Prostate gland (tissue), 2 donors: Measurements from ENCODE around the gene TBCCD1. TPM values are rescaled to one million over a fixed set of nuclear protein-coding genes. Genes with fewer than 3 reads are reported as not detected.

ENCODE experiments used
- DNase-seq: peaks from one replicate; pipeline ENCODE4 v3.0.0-alpha.2; 2019; ENCODE audit warnings: low spot score
- H3K27ac ChIP-seq, 2 donors: fragments of 200-600 bp; sonication (generic); 2 replicates each; pipeline ENCODE4 v1.5.1; 2017 to 2019
- H3K27me3 ChIP-seq: fragments of 200-600 bp; sonication (generic); replicated peaks from 2 replicates; pipeline ENCODE4 v1.5.1; 2019; ENCODE audit not compliant: insufficient read depth
- H3K36me3 ChIP-seq, 2 donors: fragments of 200-600 bp; sonication (generic); 1 replicate in 1 of 2; 2 replicates in 1 of 2; pipeline versions ENCODE4 v1.5.1 to v1.8.1; 2017 to 2019
- H3K4me1 ChIP-seq: fragments of 200-600 bp; sonication (generic); replicated peaks from 2 replicates; pipeline ENCODE4 v1.5.1; 2019
- H3K4me3 ChIP-seq, 2 donors: fragments of 200-600 bp; sonication (generic); 2 replicates each; pipeline ENCODE4 v1.5.1; 2017 to 2019
- H3K9me3 ChIP-seq: fragments of 200-600 bp; sonication (generic); 2 replicates; pipeline ENCODE4 v1.5.1; 2017
- POLR2A ChIP-seq: fragments of 450-650 bp; IDR thresholded peaks from one replicate; pipeline ENCODE4 v1.6.1; 2016; ENCODE audit warnings: antibody characterized with exemption, mild to moderate bottlenecking
- POLR2AphosphoS5 ChIP-seq: sonication (generic); formaldehyde crosslinking; IDR thresholded peaks from one replicate; pipeline ENCODE4 v1.6.1; 2017; ENCODE audit warnings: antibody characterized with exemption
- WGBS: methylation state at CpG from one replicate; pipeline ENCODE4 v1.1.5; 2018; 5-methylcytosine and 5-hydroxymethylcytosine counted together
- intact Hi-C: fragments of 100-400 bp; cut with DNase I; formaldehyde crosslinking; loops from one replicate; pipeline ENCODE4 v1.14.2; 2022
- total RNA-seq, 2 donors: library from RNA; depleted of rRNA; stranded (reverse); fragments of >200 nt; gene quantifications; one replicate each; pipeline ENCODE4 v1.1.0, GENCODE V29; 2016
- TF ChIP-seq, protein P1 (sequence below), 4 experiments: fragments of 200-600 bp in 2 of 4; fragments of 450-650 bp in 2 of 4; sonication (generic) in 2 of 4; IDR thresholded peaks; 1 replicate in 3 of 4; 2 replicates in 1 of 4; pipeline ENCODE4 v1.5.1; 2016 to 2019; ENCODE audit warnings: antibody characterized with exemption in 4 of 4, mild to moderate bottlenecking in 2 of 4, moderate library complexity in 2 of 4

The TBCCD1 gene
- total RNA-seq, 2 donors from 2014 or later, result 10.4 to 26.0 TPM

DNA sequence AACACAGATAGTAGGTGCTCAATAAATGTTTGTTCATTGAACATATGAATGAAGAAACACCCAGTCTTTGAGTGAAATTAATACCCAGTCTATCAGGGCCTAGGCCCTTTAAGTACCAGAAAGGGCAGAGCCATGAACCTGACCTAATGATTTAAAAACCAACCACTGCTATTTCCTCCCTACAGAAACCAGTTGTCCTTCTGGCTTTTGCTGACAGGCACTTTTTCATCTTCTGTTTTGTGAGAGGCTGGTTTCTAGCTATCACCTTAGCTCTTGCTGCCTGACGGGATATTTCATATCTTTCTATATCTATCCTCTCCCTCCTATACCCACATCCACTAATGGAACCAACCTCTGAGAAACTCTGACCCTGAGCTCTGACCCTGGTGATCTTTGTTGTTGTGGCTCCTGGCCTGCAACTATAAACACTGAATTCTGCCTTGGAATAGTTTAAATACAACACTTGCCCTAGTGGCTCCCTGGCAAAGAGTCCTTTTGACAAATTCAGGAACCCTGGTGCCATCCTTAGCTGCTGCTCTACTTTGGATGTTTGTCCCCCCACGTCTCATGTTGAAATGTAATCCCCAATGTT lies 41.6 kb upstream of the TBCCD1 start:
- H3K4me3 ChIP-seq, result no peak overlapping the region
- no peaks in the 10 kb centered on the region for H3K9me3 ChIP-seq
- intact Hi-C loops, result no loop called here
- no peaks in the 10 kb centered on the region for H3K4me1 ChIP-seq
- no peak for DNase-seq
- 94% methylated on average over 2 of the region's 2 CpGs for WGBS
- no peaks in the 10 kb centered on the region for H3K27me3 ChIP-seq
- H3K27ac ChIP-seq, result no peak overlapping the region
- no peaks in the 10 kb centered on the region for H3K36me3 ChIP-seq
- TF ChIP-seq POLR2A (no peak), POLR2AphosphoS5 (no peak)
- TF ChIP-seq, protein P1, sequence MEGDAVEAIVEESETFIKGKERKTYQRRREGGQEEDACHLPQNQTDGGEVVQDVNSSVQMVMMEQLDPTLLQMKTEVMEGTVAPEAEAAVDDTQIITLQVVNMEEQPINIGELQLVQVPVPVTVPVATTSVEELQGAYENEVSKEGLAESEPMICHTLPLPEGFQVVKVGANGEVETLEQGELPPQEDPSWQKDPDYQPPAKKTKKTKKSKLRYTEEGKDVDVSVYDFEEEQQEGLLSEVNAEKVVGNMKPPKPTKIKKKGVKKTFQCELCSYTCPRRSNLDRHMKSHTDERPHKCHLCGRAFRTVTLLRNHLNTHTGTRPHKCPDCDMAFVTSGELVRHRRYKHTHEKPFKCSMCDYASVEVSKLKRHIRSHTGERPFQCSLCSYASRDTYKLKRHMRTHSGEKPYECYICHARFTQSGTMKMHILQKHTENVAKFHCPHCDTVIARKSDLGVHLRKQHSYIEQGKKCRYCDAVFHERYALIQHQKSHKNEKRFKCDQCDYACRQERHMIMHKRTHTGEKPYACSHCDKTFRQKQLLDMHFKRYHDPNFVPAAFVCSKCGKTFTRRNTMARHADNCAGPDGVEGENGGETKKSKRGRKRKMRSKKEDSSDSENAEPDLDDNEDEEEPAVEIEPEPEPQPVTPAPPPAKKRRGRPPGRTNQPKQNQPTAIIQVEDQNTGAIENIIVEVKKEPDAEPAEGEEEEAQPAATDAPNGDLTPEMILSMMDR (IDR thresholded peaks at IDR 0.05), result no peak

DNA sequence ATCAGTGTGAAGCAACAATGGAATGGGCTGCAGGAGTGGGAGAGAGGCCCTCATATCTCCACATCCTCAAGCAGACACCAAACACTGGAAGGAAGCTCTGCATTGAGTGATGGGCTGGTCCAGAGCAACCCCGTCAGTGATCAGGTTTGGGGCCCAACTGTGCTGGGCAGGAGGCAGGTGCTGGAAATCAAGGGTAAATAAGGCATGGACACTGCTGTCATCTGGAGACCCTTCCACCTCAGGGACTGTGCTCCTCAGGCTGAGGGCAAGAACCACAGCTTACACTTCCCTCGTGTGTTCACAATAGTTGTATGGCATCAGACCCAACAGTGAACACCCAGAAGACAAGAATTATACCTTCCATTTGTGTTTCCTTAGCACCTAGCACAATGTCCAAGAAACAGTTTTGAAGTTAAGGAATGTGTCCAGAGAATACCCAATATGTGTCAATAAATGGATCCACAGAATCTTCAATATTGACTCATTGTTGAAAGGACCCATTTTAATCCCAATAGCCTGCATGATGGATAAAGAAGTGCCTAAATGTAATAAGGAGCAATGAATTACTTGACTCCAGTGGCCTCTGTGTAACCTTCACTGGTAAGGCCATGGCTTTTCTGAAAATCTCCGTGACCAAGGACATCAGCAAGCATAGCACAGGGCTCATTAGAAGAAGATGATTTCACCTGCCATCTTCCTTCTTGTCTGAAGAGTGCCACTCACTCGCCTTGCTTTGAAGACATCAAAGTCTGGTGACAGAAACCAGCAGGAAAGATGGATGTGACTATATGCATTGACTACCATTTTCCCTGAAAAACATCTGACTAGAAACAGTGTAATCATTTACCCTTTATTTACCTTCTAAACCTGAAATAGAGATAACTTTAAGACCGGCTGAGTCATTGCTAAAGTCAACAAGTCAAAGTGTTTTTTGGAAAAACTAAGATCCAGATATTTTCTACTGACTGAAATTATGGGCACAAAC lies 38.7 kb upstream of the TBCCD1 start:
- WGBS, result 76% methylated on average over 5 of the region's 5 CpGs
- Histone ChIP-seq H3K4me3 (no peak overlapping the region), H3K9me3 (no peaks in the 10 kb centered on the region), H3K27me3 (no peaks in the 10 kb centered on the region), H3K27ac (no peak overlapping the region), H3K36me3 (no peaks in the 10 kb centered on the region), H3K4me1 (no peaks in the 10 kb centered on the region)
- TF ChIP-seq POLR2AphosphoS5 (no peak), POLR2A (no peak)
- TF ChIP-seq, protein P1 (IDR thresholded peaks at IDR 0.05), result no peak
- no peak for DNase-seq
- intact Hi-C loops, result no loop called here

- intact Hi-C loops, result no loop called here
- no peaks in the 10 kb centered on the region for H3K27me3 ChIP-seq
- H3K36me3 ChIP-seq, result no peaks in the 10 kb centered on the region
- H3K9me3 ChIP-seq, result no peaks in the 10 kb centered on the region
- DNase-seq, result no peak
- H3K4me1 ChIP-seq, result no peaks in the 10 kb centered on the region
- TF ChIP-seq, protein P1 (IDR thresholded peaks at IDR 0.05), result no peak
- TF ChIP-seq POLR2A, result no peak
- no peak for TF ChIP-seq POLR2AphosphoS5
- H3K4me3 ChIP-seq, result no peak overlapping the region
- no peak overlapping the region for H3K27ac ChIP-seq
Observed at GRCh38 chr3:186605078-186605477, 37.9 kb upstream of the TBCCD1 start.

- intact Hi-C loops, result no loop called here
- TF ChIP-seq POLR2AphosphoS5, result no peak
- TF ChIP-seq POLR2A, result no peak
- TF ChIP-seq, protein P1 (IDR thresholded peaks at IDR 0.05), result no peak
- no peaks in the 10 kb centered on the region for H3K27me3 ChIP-seq
- H3K27ac ChIP-seq, result no peak overlapping the region
- H3K9me3 ChIP-seq, result no peaks in the 10 kb centered on the region
- WGBS, result 80% methylated on average over 7 of the region's 7 CpGs
- DNase-seq, result no peak
- H3K36me3 ChIP-seq, result no peaks in the 10 kb centered on the region
- no peak overlapping the region for H3K4me3 ChIP-seq
- H3K4me1 ChIP-seq, result no peaks in the 10 kb centered on the region
Observed at GRCh38 chr3:186603159-186603558, 36.0 kb upstream of the TBCCD1 start.
